C4-2B (cell line): ENCODE data around the gene SVOPL.

Experiments used
- ZFX ChIP-seq: fragments of 450-650 bp; IDR thresholded peaks from 2 replicates; pipeline ENCODE4 v1.6.1; 2017
- TF ChIP-seq, protein P1 (sequence below): fragments of 450-650 bp; conservative IDR thresholded peaks from 2 replicates; pipeline ENCODE4 v1.5.1; 2017; ENCODE audit warnings: mild to moderate bottlenecking

- no peak for TF ChIP-seq ZFX
- TF ChIP-seq, protein P1, sequence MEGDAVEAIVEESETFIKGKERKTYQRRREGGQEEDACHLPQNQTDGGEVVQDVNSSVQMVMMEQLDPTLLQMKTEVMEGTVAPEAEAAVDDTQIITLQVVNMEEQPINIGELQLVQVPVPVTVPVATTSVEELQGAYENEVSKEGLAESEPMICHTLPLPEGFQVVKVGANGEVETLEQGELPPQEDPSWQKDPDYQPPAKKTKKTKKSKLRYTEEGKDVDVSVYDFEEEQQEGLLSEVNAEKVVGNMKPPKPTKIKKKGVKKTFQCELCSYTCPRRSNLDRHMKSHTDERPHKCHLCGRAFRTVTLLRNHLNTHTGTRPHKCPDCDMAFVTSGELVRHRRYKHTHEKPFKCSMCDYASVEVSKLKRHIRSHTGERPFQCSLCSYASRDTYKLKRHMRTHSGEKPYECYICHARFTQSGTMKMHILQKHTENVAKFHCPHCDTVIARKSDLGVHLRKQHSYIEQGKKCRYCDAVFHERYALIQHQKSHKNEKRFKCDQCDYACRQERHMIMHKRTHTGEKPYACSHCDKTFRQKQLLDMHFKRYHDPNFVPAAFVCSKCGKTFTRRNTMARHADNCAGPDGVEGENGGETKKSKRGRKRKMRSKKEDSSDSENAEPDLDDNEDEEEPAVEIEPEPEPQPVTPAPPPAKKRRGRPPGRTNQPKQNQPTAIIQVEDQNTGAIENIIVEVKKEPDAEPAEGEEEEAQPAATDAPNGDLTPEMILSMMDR = no peak
These were observed 145.5 kb downstream of the SVOPL start for GRCh38 chr7:138555684-138556083.
